Measurements from ENCODE around the gene PAX1.

DNA sequence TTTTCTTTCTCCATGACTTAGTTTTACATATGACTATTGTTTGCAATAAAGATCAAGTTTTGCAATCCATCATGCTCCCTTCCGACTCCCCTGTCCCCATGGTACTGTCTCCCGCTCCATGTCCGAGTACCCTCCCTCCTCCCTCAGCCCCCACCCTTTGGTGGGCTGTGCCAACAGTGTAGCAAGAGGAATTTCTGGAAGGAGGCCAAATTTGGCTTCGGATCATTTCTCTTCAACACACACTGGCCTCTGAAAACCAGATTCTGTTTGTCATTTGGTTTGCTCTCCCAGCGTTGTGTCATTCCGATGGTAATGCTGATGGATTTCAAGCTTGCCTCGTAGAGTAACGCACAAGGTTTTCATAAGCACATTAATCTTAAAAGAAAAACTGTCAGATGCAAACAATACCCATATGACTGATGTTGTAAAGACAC is 22.9 kb upstream of the PAX1 start:
- TF ChIP-seq POLR2A (IDR thresholded peaks at IDR 0.05; ENCODE audit: control extremely low read depth in 1 of 2, low read depth in 2 of 2, low read length in 2 of 2) (no peak), CTCF (IDR thresholded peaks at IDR 0.05; ENCODE audit: control extremely low read depth in 1 of 3, insufficient read depth in 1 of 3, low read depth in 1 of 3, low read length in 3 of 3) (no peak), SIN3A (conservative IDR thresholded peaks at IDR 0.05 in 1 of 2, IDR thresholded peaks at IDR 0.05 in 1 of 2; ENCODE audit: low read depth in 1 of 2, low read length in 2 of 2) (no peak), POU5F1 (IDR thresholded peaks at IDR 0.05; ENCODE audit: low read depth, low read length) (no peak), EZH2 (IDR thresholded peaks at IDR 0.05; ENCODE audit: low read depth, low read length, severe bottlenecking) (no peak), BRCA1 (IDR thresholded peaks at IDR 0.05; ENCODE audit: low read depth, low read length) (no peak), USF2 (IDR thresholded peaks at IDR 0.05; ENCODE audit: low read length) (no peak), RFX5 (IDR thresholded peaks at IDR 0.05; ENCODE audit: borderline replicate concordance, low read depth, low read length) (no peak), POLR2AphosphoS5 (IDR thresholded peaks at IDR 0.05; ENCODE audit: low read depth, low read length) (no peak)
